Cardiac muscle cell (in vitro differentiated cells and primary cell): ENCODE measurements around the gene LAPTM5. TPM values are rescaled to one million over a fixed set of nuclear protein-coding genes. Genes with fewer than 3 reads are reported as not detected.
"Not testable (repeated sequence)": the region's sequence is repeated elsewhere in the genome, so short reads cannot be mapped to it uniquely, and the experiment has no call there.

ENCODE experiments used
- DNase-seq, 2 donors: peaks; one replicate each; pipeline versions ENCODE4 v3.0.0 to v3.0.0-alpha.2; 2010 to 2017; ENCODE audit warnings: low read depth in 1 of 2, low spot score in 1 of 2
- H3K27ac ChIP-seq: fragments of 200-600 bp; sonication (generic); 2 replicates; pipeline ENCODE4 v1.5.1; 2016
- H3K27me3 ChIP-seq: fragments of 200-600 bp; sonication (generic); 2 replicates; pipeline ENCODE4 v1.6.0; 2016; ENCODE audit warnings: control low read depth
- H3K36me3 ChIP-seq: fragments of 200-600 bp; sonication (generic); 2 replicates; pipeline ENCODE4 v1.5.1; 2016; ENCODE audit warnings: control low read depth
- H3K4me1 ChIP-seq: fragments of 200-600 bp; sonication (generic); 2 replicates; pipeline ENCODE4 v1.8.1; 2017; ENCODE audit warnings: low read depth, mild to moderate bottlenecking, mixed run types
- H3K4me3 ChIP-seq: fragments of 200-600 bp; sonication (generic); 2 replicates; pipeline ENCODE4 v1.5.1; 2016; ENCODE audit warnings: mild to moderate bottlenecking
- H3K9me3 ChIP-seq: fragments of 200-600 bp; sonication (generic); 2 replicates; pipeline ENCODE4 v1.5.1; 2017; ENCODE audit warnings: low read depth, mild to moderate bottlenecking, control low read depth
- polyA plus RNA-seq: library from polyadenylated mRNA; unstranded; fragments of >200 nt; fragmentation: Nextera tagmentation; extraction: Ambion mirVana; gene quantifications from 2 replicates; pipeline ENCODE4 v1.2.1, GENCODE V29; 2016
- total RNA-seq: library from RNA; depleted of rRNA; stranded (reverse); fragments of >200 nt; gene quantifications from 2 replicates; pipeline ENCODE4 v1.2.3, GENCODE V29; 2016
- TF ChIP-seq, protein P1 (sequence below): IDR thresholded peaks from 2 replicates; pipeline ENCODE4 v1.5.1; 2012; ENCODE audit warnings: low read depth, mild to moderate bottlenecking, low read length

The LAPTM5 gene
- total and polyA plus RNA-seq, 2 experiments from 2014 or later, result 0.10 to 0.45 TPM

DNA sequence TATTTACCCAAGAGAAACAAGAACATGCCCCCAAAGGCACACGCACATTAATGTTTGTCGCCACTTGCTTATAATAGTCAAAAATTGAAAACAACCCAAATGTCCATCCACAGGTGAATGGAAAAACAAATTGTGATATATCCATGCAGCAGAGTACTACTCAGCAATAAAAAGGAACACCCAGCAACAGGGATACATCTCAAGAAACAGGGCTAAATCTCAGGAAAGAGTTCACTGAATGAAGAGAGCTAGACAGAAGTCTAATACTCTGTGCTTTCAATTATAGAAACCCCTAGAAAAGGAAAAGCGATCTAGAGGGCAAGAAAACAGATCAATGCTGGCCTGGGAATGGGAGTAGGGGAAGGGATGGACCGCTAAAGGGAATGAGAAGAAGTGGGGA is 36.7 kb upstream of the LAPTM5 start:
- H3K27me3 ChIP-seq, result no peaks in the 10 kb centered on the region
- TF ChIP-seq, protein P1, sequence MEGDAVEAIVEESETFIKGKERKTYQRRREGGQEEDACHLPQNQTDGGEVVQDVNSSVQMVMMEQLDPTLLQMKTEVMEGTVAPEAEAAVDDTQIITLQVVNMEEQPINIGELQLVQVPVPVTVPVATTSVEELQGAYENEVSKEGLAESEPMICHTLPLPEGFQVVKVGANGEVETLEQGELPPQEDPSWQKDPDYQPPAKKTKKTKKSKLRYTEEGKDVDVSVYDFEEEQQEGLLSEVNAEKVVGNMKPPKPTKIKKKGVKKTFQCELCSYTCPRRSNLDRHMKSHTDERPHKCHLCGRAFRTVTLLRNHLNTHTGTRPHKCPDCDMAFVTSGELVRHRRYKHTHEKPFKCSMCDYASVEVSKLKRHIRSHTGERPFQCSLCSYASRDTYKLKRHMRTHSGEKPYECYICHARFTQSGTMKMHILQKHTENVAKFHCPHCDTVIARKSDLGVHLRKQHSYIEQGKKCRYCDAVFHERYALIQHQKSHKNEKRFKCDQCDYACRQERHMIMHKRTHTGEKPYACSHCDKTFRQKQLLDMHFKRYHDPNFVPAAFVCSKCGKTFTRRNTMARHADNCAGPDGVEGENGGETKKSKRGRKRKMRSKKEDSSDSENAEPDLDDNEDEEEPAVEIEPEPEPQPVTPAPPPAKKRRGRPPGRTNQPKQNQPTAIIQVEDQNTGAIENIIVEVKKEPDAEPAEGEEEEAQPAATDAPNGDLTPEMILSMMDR, result no peak
- no peaks in the 10 kb centered on the region for H3K9me3 ChIP-seq
- peaks cover 5% of the 10 kb centered on the region for H3K4me1 ChIP-seq
- H3K27ac ChIP-seq, result no peak overlapping the region
- DNase-seq, result no peak
- no peaks in the 10 kb centered on the region for H3K36me3 ChIP-seq
- no peak overlapping the region for H3K4me3 ChIP-seq

DNA sequence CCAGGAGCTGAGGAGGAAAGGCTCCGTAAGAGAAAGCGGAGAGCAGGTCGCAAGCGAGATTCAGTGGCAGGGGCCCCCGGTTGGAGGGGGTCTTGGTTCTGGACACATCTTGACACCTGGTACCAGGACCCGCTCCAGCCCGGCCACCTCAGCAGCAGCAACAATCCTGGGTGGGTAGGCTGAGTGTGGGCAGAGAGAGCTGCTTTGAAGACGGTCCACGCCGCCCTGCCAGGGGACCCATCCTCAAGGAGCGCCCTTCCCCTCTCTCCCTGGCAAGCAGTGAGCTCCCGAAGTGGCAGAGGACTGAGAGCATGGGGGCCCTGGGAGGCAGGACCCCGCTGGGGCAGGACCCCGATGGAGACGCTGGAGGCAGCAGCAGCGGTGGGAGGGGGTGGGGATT is 35.6 kb upstream of the LAPTM5 start:
- Histone ChIP-seq H3K9me3 (no peaks in the 10 kb centered on the region), H3K27me3 (no peaks in the 10 kb centered on the region), H3K27ac (no peak overlapping the region), H3K4me1 (peaks cover under 1% of the 10 kb centered on the region), H3K4me3 (no peak overlapping the region), H3K36me3 (no peaks in the 10 kb centered on the region)
- no peak for DNase-seq
- TF ChIP-seq, protein P1, result no peak

DNA sequence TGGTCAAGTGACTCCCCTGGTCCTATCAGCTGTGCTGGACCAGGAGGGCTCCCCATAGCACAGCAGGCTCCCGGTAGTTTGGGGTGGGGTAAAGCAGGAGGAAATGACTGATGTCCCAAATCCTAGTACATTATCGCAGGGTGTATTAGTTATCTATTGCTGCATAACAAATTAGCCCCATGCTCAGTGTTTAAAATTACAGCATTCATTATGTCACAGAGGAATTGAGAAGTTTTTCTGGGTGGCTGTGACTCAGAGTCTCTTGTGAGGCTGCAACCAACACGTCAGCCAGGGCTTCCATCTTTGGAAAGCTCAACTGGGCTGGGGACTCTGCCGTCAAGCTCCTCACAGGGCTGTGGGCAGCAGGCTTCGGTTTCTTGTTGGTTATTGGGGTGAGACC is 34.3 kb upstream of the LAPTM5 start:
- no peak overlapping the region for H3K27ac ChIP-seq
- H3K4me1 ChIP-seq, result no peaks in the 10 kb centered on the region
- DNase-seq, result no peak
- H3K27me3 ChIP-seq, result no peaks in the 10 kb centered on the region
- H3K36me3 ChIP-seq, result no peaks in the 10 kb centered on the region
- no peak overlapping the region for H3K4me3 ChIP-seq
- TF ChIP-seq, protein P1, result no peak
- no peaks in the 10 kb centered on the region for H3K9me3 ChIP-seq

DNA sequence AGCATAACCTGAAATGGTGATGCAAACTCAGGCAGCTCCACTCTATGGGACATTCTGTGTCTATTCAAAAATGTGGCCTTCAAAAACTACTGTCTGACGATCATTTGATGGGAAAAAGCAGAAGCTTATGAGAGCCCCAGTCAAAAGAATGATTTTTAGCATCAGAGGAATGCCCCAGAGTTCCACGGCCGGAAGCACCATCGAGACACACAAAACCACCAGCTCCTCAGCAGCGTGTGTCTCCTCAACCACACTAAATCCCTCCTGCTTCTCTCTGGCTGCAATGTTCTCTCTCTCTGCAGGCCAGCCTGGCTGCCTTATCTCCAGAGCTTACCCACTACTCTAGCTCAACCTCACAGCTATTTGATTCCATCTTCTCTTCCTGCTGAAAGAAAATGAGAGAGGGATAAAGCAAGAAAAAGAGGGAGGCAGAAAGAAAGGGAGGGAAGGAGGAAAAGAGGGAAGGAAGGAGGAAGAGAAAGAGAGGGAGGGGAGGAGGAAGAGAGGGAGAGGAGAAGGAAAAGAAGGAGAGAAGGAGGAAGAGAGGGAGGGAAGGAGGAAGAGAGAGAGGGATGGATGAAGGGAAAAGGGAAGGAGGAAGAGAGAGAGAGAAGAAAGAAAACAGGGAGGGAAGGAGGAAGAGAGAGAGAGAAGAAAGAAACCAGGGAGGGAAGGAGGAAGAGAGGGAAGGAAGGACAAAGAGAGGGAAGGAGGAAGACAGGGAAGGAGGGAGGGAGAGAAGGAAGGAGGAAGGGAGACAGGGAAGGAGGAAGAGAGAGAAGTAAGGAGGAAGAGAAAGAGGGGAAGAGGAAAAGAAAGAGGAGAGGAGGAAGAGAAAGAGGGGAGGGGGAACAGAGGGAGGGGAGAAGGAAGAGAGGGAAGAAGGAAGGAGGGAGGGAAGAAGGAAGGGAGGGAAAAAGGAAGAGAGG is 33.5 kb upstream of the LAPTM5 start:
- Histone ChIP-seq H3K4me3 (no peak overlapping the region), H3K9me3 (no peaks in the 10 kb centered on the region), H3K27me3 (no peaks in the 10 kb centered on the region), H3K27ac (no peak overlapping the region), H3K4me1 (no peaks in the 10 kb centered on the region), H3K36me3 (no peaks in the 10 kb centered on the region)
- DNase-seq, result no peak
- TF ChIP-seq, protein P1, result no peak

DNA sequence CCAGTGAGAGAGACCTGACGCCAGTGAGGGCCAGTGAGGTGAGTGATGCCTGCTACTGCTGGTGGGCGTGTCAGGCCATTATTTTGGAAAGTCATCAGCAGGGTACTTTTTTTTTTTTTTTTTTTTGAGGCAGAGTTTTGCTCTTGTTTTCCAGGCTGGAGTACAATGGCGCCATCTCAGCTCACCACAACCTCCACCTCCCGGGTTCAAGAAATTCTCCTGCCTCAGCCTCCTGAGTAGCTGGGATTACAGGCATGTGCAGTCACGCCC is 32.6 kb upstream of the LAPTM5 start:
- H3K4me3 ChIP-seq, DNase-seq, H3K4me1 ChIP-seq, H3K27me3 ChIP-seq, H3K27ac ChIP-seq, H3K36me3 ChIP-seq, H3K9me3 ChIP-seq: not testable (repeated sequence)

DNA sequence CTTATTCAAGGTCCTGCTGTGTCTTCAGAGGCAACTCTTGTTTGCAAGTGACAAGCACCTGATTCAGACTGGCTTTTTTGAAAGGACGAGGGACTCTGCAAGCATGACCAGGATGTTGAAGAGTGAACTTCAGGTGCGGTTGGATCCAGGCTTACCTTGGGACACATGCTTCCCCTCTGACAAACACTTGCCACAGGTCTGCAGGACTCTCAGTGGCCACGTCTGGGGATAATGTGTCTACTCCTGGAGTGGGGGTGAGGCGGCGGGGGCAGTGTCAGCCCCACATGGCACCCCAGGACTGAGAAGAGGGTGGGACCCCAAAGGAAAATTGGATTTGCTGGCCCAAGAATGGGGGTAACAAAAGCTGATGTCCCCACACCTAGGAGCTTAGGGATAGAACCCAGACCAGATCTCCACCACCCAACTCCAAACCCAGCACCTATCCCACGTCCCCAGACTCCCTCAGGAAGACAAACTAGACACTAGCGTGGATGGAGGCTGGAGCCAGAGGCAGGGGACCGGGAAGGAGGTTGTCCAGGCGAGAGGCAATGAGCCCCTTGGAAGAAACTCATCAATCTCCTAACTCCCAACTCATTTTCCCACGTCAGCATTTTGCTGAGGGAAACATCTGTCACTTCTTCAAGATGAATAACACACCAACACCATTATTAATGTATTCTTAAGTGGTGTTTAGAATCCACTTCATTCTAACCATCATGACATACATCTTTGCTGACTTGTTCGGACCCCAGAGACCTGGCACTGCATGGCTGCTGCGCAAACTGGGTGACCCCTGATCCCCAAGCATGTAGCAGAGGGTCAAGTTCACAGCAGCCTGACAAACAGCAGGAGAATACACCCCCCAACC is 32.0 kb upstream of the LAPTM5 start:
- TF ChIP-seq, protein P1, result no peak
- H3K27ac ChIP-seq, result no peak overlapping the region

More for the DNA sequence above, 32.0 kb upstream of the LAPTM5 start:
- Histone ChIP-seq H3K9me3 (no peaks in the 10 kb centered on the region), H3K27me3 (no peaks in the 10 kb centered on the region), H3K4me3 (no peak overlapping the region), H3K4me1 (no peaks in the 10 kb centered on the region), H3K36me3 (no peaks in the 10 kb centered on the region)
- no peak for DNase-seq
